Measurements from ENCODE around the gene FCAMR. TPM values are rescaled to one million over a fixed set of nuclear protein-coding genes. Genes with fewer than 3 reads are reported as not detected.

The FCAMR gene
- total and polyA plus RNA-seq, 2 experiments from 2014 or later = not detected

DNA sequence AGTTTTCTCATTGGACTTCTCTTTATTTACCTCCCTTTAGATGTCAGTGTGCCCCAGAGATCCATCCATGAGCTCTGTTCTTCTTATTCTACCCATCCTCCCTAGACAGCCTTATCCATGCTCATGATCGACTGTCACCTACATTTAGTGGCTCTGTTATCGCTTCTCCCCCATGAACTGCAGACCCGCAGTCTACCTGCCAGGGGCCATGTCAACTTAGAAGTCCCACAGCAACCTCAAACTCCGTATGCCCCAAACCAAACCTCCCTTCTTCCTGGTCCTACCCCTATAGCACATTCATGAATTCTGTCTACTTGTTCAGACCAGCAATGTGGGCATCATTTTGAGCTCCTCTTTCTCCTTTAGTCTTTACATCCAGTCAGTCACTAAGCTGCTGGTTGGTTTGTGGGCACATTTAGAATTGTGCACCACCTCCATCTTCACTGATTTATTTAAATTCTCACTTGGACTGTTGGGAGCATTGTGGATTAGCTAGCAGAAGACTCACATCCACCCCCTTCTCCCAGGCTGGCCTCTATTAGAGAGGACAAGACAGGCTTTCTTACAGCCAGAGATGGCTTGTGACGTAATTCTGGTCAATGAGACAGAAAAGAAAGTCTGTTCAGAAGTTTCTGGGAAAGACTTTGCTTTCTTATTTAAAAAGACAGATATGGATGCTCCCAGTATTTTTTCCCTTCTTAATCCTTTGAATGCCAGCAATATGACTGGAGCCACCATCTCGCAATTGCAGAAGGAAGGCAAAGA, 43.2 kb upstream of the FCAMR start:
- Histone ChIP-seq H3K4me2 (no peak overlapping the region), H3K79me2 (replicated peaks; ENCODE audit: insufficient read depth) (no peaks in the 10 kb centered on the region), H3K27me3 (ENCODE audit: insufficient read depth) (no peaks in the 10 kb centered on the region), H3K9me2 (ENCODE audit: insufficient read depth) (peaks cover 11% of the 10 kb centered on the region; the same call in 1 of the 2 replicates), H4K20me1 (replicated peaks; ENCODE audit: insufficient read depth) (no peaks in the 10 kb centered on the region; the same call in 1 of the 2 replicates), H2AFZ (no peak overlapping the region), H3K36me3 (ENCODE audit: insufficient read depth) (no peaks in the 10 kb centered on the region), H3K4me3 (no peak overlapping the region), H3K27ac (ENCODE audit: low read depth) (no peak overlapping the region), H3F3A (replicated peaks; ENCODE audit: low read depth) (no peaks in the 10 kb centered on the region), H3K4me1 (ENCODE audit: insufficient read depth) (no peaks in the 10 kb centered on the region)
- ATAC-seq (no peak), DNase-seq (ENCODE audit: low spot score) (no peak)
- Mint-ChIP-seq H3K27ac (no peak overlapping the region), H3K4me3 (no peak overlapping the region), H3K27me3 (ENCODE audit: insufficient read depth, low read depth, poor library complexity) (peaks cover 5% of the 10 kb centered on the region), H3K9me3 (no peaks in the 10 kb centered on the region), H3K4me1 (no peaks in the 10 kb centered on the region), H3K36me3 (ENCODE audit: low read depth) (no peaks in the 10 kb centered on the region)
- no peak for TF ChIP-seq CREB1 (CRISPR knock-in tag; IDR thresholded peaks at IDR 0.05; ENCODE audit: low read depth)
- TF ChIP-seq NANOG (IDR thresholded peaks at IDR 0.05; ENCODE audit: borderline replicate concordance) = no peak
- TF ChIP-seq EZH2 (IDR thresholded peaks at IDR 0.05; ENCODE audit: low read depth, unreplicated experiment) = no peak
- TF ChIP-seq, protein P1, sequence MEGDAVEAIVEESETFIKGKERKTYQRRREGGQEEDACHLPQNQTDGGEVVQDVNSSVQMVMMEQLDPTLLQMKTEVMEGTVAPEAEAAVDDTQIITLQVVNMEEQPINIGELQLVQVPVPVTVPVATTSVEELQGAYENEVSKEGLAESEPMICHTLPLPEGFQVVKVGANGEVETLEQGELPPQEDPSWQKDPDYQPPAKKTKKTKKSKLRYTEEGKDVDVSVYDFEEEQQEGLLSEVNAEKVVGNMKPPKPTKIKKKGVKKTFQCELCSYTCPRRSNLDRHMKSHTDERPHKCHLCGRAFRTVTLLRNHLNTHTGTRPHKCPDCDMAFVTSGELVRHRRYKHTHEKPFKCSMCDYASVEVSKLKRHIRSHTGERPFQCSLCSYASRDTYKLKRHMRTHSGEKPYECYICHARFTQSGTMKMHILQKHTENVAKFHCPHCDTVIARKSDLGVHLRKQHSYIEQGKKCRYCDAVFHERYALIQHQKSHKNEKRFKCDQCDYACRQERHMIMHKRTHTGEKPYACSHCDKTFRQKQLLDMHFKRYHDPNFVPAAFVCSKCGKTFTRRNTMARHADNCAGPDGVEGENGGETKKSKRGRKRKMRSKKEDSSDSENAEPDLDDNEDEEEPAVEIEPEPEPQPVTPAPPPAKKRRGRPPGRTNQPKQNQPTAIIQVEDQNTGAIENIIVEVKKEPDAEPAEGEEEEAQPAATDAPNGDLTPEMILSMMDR (conservative IDR thresholded peaks at IDR 0.05; ENCODE audit: low read depth in 2 of 2) = no peak
- TF ChIP-seq, protein P2, sequence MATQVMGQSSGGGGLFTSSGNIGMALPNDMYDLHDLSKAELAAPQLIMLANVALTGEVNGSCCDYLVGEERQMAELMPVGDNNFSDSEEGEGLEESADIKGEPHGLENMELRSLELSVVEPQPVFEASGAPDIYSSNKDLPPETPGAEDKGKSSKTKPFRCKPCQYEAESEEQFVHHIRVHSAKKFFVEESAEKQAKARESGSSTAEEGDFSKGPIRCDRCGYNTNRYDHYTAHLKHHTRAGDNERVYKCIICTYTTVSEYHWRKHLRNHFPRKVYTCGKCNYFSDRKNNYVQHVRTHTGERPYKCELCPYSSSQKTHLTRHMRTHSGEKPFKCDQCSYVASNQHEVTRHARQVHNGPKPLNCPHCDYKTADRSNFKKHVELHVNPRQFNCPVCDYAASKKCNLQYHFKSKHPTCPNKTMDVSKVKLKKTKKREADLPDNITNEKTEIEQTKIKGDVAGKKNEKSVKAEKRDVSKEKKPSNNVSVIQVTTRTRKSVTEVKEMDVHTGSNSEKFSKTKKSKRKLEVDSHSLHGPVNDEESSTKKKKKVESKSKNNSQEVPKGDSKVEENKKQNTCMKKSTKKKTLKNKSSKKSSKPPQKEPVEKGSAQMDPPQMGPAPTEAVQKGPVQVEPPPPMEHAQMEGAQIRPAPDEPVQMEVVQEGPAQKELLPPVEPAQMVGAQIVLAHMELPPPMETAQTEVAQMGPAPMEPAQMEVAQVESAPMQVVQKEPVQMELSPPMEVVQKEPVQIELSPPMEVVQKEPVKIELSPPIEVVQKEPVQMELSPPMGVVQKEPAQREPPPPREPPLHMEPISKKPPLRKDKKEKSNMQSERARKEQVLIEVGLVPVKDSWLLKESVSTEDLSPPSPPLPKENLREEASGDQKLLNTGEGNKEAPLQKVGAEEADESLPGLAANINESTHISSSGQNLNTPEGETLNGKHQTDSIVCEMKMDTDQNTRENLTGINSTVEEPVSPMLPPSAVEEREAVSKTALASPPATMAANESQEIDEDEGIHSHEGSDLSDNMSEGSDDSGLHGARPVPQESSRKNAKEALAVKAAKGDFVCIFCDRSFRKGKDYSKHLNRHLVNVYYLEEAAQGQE (IDR thresholded peaks at IDR 0.05; ENCODE audit: unreplicated experiment) = no peak
- no peak for TF ChIP-seq JUNB (IDR thresholded peaks at IDR 0.05; ENCODE audit: unreplicated experiment)
- no peak for TF ChIP-seq STAT1 (IDR thresholded peaks at IDR 0.05; ENCODE audit: unreplicated experiment)
- no peak for TF ChIP-seq POLR2AphosphoS5 (IDR thresholded peaks at IDR 0.05; ENCODE audit: low read depth)
- TF ChIP-seq, protein P3, sequence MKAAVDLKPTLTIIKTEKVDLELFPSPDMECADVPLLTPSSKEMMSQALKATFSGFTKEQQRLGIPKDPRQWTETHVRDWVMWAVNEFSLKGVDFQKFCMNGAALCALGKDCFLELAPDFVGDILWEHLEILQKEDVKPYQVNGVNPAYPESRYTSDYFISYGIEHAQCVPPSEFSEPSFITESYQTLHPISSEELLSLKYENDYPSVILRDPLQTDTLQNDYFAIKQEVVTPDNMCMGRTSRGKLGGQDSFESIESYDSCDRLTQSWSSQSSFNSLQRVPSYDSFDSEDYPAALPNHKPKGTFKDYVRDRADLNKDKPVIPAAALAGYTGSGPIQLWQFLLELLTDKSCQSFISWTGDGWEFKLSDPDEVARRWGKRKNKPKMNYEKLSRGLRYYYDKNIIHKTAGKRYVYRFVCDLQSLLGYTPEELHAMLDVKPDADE (IDR thresholded peaks at IDR 0.05) = no peak
- TF ChIP-seq, protein P4, sequence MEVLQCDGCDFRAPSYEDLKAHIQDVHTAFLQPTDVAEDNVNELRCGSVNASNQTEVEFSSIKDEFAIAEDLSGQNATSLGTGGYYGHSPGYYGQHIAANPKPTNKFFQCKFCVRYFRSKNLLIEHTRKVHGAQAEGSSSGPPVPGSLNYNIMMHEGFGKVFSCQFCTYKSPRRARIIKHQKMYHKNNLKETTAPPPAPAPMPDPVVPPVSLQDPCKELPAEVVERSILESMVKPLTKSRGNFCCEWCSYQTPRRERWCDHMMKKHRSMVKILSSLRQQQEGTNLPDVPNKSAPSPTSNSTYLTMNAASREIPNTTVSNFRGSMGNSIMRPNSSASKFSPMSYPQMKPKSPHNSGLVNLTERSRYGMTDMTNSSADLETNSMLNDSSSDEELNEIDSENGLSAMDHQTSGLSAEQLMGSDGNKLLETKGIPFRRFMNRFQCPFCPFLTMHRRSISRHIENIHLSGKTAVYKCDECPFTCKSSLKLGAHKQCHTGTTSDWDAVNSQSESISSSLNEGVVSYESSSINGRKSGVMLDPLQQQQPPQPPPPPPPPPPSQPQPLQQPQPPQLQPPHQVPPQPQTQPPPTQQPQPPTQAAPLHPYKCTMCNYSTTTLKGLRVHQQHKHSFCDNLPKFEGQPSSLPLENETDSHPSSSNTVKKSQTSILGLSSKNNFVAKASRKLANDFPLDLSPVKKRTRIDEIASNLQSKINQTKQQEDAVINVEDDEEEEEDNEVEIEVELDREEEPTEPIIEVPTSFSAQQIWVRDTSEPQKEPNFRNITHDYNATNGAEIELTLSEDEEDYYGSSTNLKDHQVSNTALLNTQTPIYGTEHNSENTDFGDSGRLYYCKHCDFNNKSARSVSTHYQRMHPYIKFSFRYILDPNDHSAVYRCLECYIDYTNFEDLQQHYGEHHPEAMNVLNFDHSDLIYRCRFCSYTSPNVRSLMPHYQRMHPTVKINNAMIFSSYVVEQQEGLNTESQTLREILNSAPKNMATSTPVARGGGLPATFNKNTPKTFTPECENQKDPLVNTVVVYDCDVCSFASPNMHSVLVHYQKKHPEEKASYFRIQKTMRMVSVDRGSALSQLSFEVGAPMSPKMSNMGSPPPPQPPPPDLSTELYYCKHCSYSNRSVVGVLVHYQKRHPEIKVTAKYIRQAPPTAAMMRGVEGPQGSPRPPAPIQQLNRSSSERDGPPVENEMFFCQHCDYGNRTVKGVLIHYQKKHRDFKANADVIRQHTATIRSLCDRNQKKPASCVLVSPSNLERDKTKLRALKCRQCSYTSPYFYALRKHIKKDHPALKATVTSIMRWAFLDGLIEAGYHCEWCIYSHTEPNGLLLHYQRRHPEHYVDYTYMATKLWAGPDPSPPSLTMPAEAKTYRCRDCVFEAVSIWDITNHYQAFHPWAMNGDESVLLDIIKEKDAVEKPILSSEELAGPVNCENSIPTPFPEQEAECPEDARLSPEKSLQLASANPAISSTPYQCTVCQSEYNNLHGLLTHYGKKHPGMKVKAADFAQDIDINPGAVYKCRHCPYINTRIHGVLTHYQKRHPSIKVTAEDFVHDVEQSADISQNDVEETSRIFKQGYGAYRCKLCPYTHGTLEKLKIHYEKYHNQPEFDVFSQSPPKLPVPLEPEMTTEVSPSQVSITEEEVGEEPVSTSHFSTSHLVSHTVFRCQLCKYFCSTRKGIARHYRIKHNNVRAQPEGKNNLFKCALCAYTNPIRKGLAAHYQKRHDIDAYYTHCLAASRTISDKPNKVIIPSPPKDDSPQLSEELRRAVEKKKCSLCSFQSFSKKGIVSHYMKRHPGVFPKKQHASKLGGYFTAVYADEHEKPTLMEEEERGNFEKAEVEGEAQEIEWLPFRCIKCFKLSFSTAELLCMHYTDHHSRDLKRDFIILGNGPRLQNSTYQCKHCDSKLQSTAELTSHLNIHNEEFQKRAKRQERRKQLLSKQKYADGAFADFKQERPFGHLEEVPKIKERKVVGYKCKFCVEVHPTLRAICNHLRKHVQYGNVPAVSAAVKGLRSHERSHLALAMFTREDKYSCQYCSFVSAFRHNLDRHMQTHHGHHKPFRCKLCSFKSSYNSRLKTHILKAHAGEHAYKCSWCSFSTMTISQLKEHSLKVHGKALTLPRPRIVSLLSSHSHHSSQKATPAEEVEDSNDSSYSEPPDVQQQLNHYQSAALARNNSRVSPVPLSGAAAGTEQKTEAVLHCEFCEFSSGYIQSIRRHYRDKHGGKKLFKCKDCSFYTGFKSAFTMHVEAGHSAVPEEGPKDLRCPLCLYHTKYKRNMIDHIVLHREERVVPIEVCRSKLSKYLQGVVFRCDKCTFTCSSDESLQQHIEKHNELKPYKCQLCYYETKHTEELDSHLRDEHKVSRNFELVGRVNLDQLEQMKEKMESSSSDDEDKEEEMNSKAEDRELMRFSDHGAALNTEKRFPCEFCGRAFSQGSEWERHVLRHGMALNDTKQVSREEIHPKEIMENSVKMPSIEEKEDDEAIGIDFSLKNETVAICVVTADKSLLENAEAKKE (CRISPR knock-in tag; IDR thresholded peaks at IDR 0.05) = no peak
- TF ChIP-seq EZH2phosphoT487 (IDR thresholded peaks at IDR 0.05; ENCODE audit: unreplicated experiment) = no peak
- TF ChIP-seq ZNF114 (CRISPR knock-in tag; IDR thresholded peaks at IDR 0.05) = no peak

Measured in GM23338 (cell line).